Gastroesophageal sphincter (tissue), 4 donors: ENCODE data around the gene THADA. TPM values are rescaled to one million over a fixed set of nuclear protein-coding genes. Genes with fewer than 3 reads are reported as not detected.

Experiments used
- ATAC-seq: fragments of 150-250 bp; one replicate; pipeline ENCODE4 v1.9.1; 2016; ENCODE audit warnings: mild to moderate bottlenecking, moderate library complexity
- H3K27ac ChIP-seq, 4 donors: fragments of 200-600 bp; sonication (generic) in 3 of 4; 1 replicate in 3 of 4; 2 replicates in 1 of 4; pipeline ENCODE4 v1.5.1; 2016 to 2019
- H3K27me3 ChIP-seq: fragments of 200-600 bp; sonication (generic); one replicate; pipeline ENCODE4 v1.5.1; 2019
- H3K36me3 ChIP-seq, 2 donors: fragments of 200-600 bp; sonication (generic); one replicate each; pipeline ENCODE4 v1.5.1; 2019; ENCODE audit warnings: control low read depth in 1 of 2
- H3K4me1 ChIP-seq, 3 donors: fragments of 200-600 bp; sonication (generic); 1 replicate in 2 of 3; 2 replicates in 1 of 3; pipeline ENCODE4 v1.5.1; 2016 to 2019; ENCODE audit warnings: control low read depth in 2 of 3
- H3K4me3 ChIP-seq, 2 donors: fragments of 200-600 bp; sonication (generic); one replicate each; pipeline ENCODE4 v1.5.1; 2019; ENCODE audit warnings: mild to moderate bottlenecking in 1 of 2, moderate library complexity in 1 of 2
- H3K9me3 ChIP-seq, 3 donors: fragments of 200-600 bp; sonication (generic); one replicate each; pipeline ENCODE4 v1.5.1; 2017 to 2019; ENCODE audit warnings: control low read depth in 2 of 3
- CTCF ChIP-seq, 4 experiments: fragments of 200-600 bp in 2 of 4; fragments of 450-650 bp in 2 of 4; sonication (generic) in 1 of 4; IDR thresholded peaks; one replicate each; pipeline ENCODE4 v1.5.1; 2017 to 2019; ENCODE audit warnings: antibody characterized with exemption in 4 of 4, mild to moderate bottlenecking in 2 of 4, moderate library complexity in 2 of 4
- EP300 ChIP-seq: sonication (generic); formaldehyde crosslinking; IDR thresholded peaks from one replicate; pipeline ENCODE4 v1.6.1; 2017; ENCODE audit warnings: antibody characterized with exemption, mild to moderate bottlenecking
- POLR2A ChIP-seq, 2 donors: fragments of 450-650 bp; IDR thresholded peaks; one replicate each; pipeline ENCODE4 v1.6.1; 2017; ENCODE audit warnings: antibody characterized with exemption in 2 of 2, mild to moderate bottlenecking in 2 of 2, moderate library complexity in 1 of 2
- POLR2AphosphoS5 ChIP-seq: sonication (generic); formaldehyde crosslinking; IDR thresholded peaks from one replicate; pipeline ENCODE4 v1.6.1; 2017; ENCODE audit warnings: antibody characterized with exemption
- WGBS, 2 donors: methylation state at CpG; one replicate each; pipeline ENCODE4 v1.1.5; 2018; ENCODE audit warnings: low coverage in 1 of 2; 5-methylcytosine and 5-hydroxymethylcytosine counted together
- total RNA-seq, 4 donors: library from RNA; depleted of rRNA; stranded (reverse); fragments of >200 nt; gene quantifications; one replicate each; pipeline ENCODE4 v1.1.0, GENCODE V29; 2016

Gene THADA
- total RNA-seq, 4 donors from 2014 or later = 19.7 to 34.4 (median 22.3) TPM

- H3K4me3 ChIP-seq = no peak overlapping the region
- no peaks in the 10 kb centered on the region for H3K9me3 ChIP-seq
- no peak for ATAC-seq
- H3K36me3 ChIP-seq = no peaks in the 10 kb centered on the region
- H3K4me1 ChIP-seq = peaks cover 0 to 17% (median 6%) of the 10 kb centered on the region in 3 donors
- 73% methylated on average over 4 of the region's 6 CpGs; no CpG with 5 or more reads in 1 of the 2 donors for WGBS, 2 donors
- no peaks in the 10 kb centered on the region for H3K27me3 ChIP-seq
- peak overlapping the region in 3 of 4 donors; percentile 65 to 74 (median 68) for H3K27ac ChIP-seq
- TF ChIP-seq CTCF (IDR thresholded peaks at IDR 0.05) (no peak), POLR2A (IDR thresholded peaks at IDR 0.05) (no peak), EP300 (no peak), POLR2AphosphoS5 (no peak)
Observed at GRCh38 chr2:43210125-43210466, 385.7 kb downstream of the THADA start.

GRCh38 chr2:43209204-43209717 is 386.6 kb downstream of the THADA start:
- no peak for TF ChIP-seq POLR2AphosphoS5
- TF ChIP-seq EP300 = no peak
- TF ChIP-seq POLR2A (IDR thresholded peaks at IDR 0.05) = no peak
- TF ChIP-seq CTCF (IDR thresholded peaks at IDR 0.05) = no peak
- ATAC-seq = no peak
- Histone ChIP-seq H3K27ac (no peak overlapping the region), H3K4me3 (no peak overlapping the region), H3K27me3 (no peaks in the 10 kb centered on the region), H3K9me3 (no peaks in the 10 kb centered on the region), H3K36me3 (no peaks in the 10 kb centered on the region), H3K4me1 (peaks cover 0 to 17% (median 6%) of the 10 kb centered on the region in 3 donors)
- WGBS, 2 donors = 93 to 100% methylated on average over 1 to 4 of the region's 5 CpGs

GRCh38 chr2:43207553-43208300 is 388.1 kb downstream of the THADA start:
- no peaks in the 10 kb centered on the region for H3K27me3 ChIP-seq
- WGBS, 2 donors = 59% methylated on average over 3 of the region's 9 CpGs; no CpG with 5 or more reads in 1 of the 2 donors
- no peaks in the 10 kb centered on the region for H3K9me3 ChIP-seq
- peaks cover 0 to 17% (median 6%) of the 10 kb centered on the region in 3 donors for H3K4me1 ChIP-seq
- TF ChIP-seq CTCF (IDR thresholded peaks at IDR 0.05) = no peak
- TF ChIP-seq POLR2A (IDR thresholded peaks at IDR 0.05) = no peak
- no peak for TF ChIP-seq POLR2AphosphoS5
- no peak overlapping the region for H3K27ac ChIP-seq
- H3K4me3 ChIP-seq = no peak overlapping the region
- no peaks in the 10 kb centered on the region for H3K36me3 ChIP-seq
- no peak for ATAC-seq

GRCh38 chr2:43206602-43207001 is 389.2 kb downstream of the THADA start:
- Histone ChIP-seq H3K4me1 (peaks cover 0 to 17% (median 6%) of the 10 kb centered on the region in 3 donors), H3K27ac (no peak overlapping the region), H3K4me3 (no peak overlapping the region), H3K27me3 (no peaks in the 10 kb centered on the region), H3K9me3 (no peaks in the 10 kb centered on the region), H3K36me3 (no peaks in the 10 kb centered on the region)
- ATAC-seq = no peak
- no peak for TF ChIP-seq EP300
- TF ChIP-seq POLR2A (IDR thresholded peaks at IDR 0.05) = no peak
- TF ChIP-seq POLR2AphosphoS5 = no peak
- no peak for TF ChIP-seq CTCF (IDR thresholded peaks at IDR 0.05)
- WGBS, 2 donors = no CpG with 5 or more reads among the region's 7 CpGs

- Histone ChIP-seq H3K27ac (no peak overlapping the region), H3K27me3 (no peaks in the 10 kb centered on the region), H3K4me3 (no peak overlapping the region), H3K9me3 (no peaks in the 10 kb centered on the region), H3K4me1 (no peaks in the 10 kb centered on the region), H3K36me3 (no peaks in the 10 kb centered on the region)
- WGBS, 2 donors = 91 to 100% methylated on average over 1 to 7 of the region's 11 CpGs
- TF ChIP-seq CTCF (IDR thresholded peaks at IDR 0.05) = no peak
- TF ChIP-seq EP300 = no peak
- no peak for TF ChIP-seq POLR2AphosphoS5
- no peak for TF ChIP-seq POLR2A (IDR thresholded peaks at IDR 0.05)
- no peak for ATAC-seq
Observed at GRCh38 chr2:43203373-43203772, 392.5 kb downstream of the THADA start.
